Fibroblast of lung (primary cell): ENCODE results near the gene PZP. TPM values are rescaled to one million over a fixed set of nuclear protein-coding genes. Genes with fewer than 3 reads are reported as not detected.

ENCODE experiments used
- DNase-seq, 2 donors: peaks; one replicate each; pipeline versions ENCODE4 v3.0.0 to v3.0.0-alpha.2; 2010; ENCODE audit warnings: low read depth in 2 of 2
- H2AFZ ChIP-seq: 2 replicates; pipeline ENCODE4 v1.5.1; 2012; ENCODE audit warnings: low read length, control low read depth, inconsistent platforms
- H3K27ac ChIP-seq: 2 replicates; pipeline ENCODE4 v1.5.1; 2011; ENCODE audit warnings: low read length, control low read depth; ENCODE audit not compliant: insufficient read depth
- H3K27me3 ChIP-seq: 2 replicates; pipeline ENCODE4 v1.5.1; 2011; ENCODE audit warnings: mild to moderate bottlenecking, low read length; ENCODE audit not compliant: control insufficient read depth, insufficient read depth
- H3K36me3 ChIP-seq: 2 replicates; pipeline ENCODE4 v1.5.1; 2011; ENCODE audit warnings: low read length; ENCODE audit not compliant: control insufficient read depth, insufficient read depth
- H3K4me1 ChIP-seq: 2 replicates; pipeline ENCODE4 v1.5.1; 2011; ENCODE audit warnings: low read length; ENCODE audit not compliant: control insufficient read depth, insufficient read depth; ENCODE audit errors: extremely low read depth
- H3K4me2 ChIP-seq: 2 replicates; pipeline ENCODE4 v1.5.1; 2011; ENCODE audit warnings: low read length, control low read depth; ENCODE audit not compliant: insufficient read depth; ENCODE audit errors: extremely low read depth
- H3K4me3 ChIP-seq, 4 experiments: fragments of 200-600 bp in 1 of 4; sonication (generic) in 1 of 4; replicated peaks in 1 of 4; 2 replicates each; pipeline ENCODE4 v1.5.1; 2011 to 2016; ENCODE audit warnings: low read length in 4 of 4, low read depth in 3 of 4, mild to moderate bottlenecking in 3 of 4, control low read depth in 2 of 4, inconsistent platforms in 1 of 4, mixed read lengths in 1 of 4; ENCODE audit not compliant: insufficient read depth in 1 of 4; ENCODE audit errors: control extremely low read depth in 1 of 4
- H3K79me2 ChIP-seq: 2 replicates; pipeline ENCODE4 v1.5.1; 2012; ENCODE audit warnings: mild to moderate bottlenecking, low read length, inconsistent platforms; ENCODE audit not compliant: control insufficient read depth, insufficient read depth
- H3K9ac ChIP-seq: 2 replicates; pipeline ENCODE4 v1.5.1; 2011; ENCODE audit warnings: mild to moderate bottlenecking, low read length, control low read depth; ENCODE audit not compliant: insufficient read depth
- H3K9me3 ChIP-seq: 2 replicates; pipeline ENCODE4 v1.5.1; 2012; ENCODE audit warnings: low read depth, low read length; ENCODE audit not compliant: control insufficient read depth, insufficient read depth
- H4K20me1 ChIP-seq: 2 replicates; pipeline ENCODE4 v1.5.1; 2011; ENCODE audit warnings: low read length; ENCODE audit not compliant: control insufficient read depth, insufficient read depth; ENCODE audit errors: extremely low read depth
- CTCF ChIP-seq, 2 donors: IDR thresholded peaks in 1 of 2; conservative IDR thresholded peaks in 1 of 2; 1 replicate in 1 of 2; 2 replicates in 1 of 2; pipeline ENCODE4 v1.5.1; 2011 to 2012; ENCODE audit warnings: low read length in 2 of 2, control low read depth in 1 of 2, inconsistent platforms in 1 of 2, low read depth in 1 of 2, mild to moderate bottlenecking in 1 of 2
- EZH2 ChIP-seq: IDR thresholded peaks from 2 replicates; pipeline ENCODE4 v1.5.1; 2012; ENCODE audit warnings: low read length, control low read depth, mild to moderate bottlenecking; ENCODE audit errors: missing control alignments
- polyA plus RNA-seq, 2 donors: library from polyadenylated mRNA; depleted of rRNA in 1 of 2; stranded (reverse) in 1 of 2; unstranded in 1 of 2; fragments of >200 nt; gene quantifications; 2 replicates each; pipeline ENCODE4 v1.2.1, GENCODE V29; 2011 to 2012; ENCODE audit warnings: missing spikeins in 1 of 2
- total RNA-seq: library from RNA; depleted of rRNA; stranded (reverse); fragments of >200 nt; gene quantifications from 2 replicates; pipeline ENCODE4 v1.2.1, GENCODE V29; 2014

PZP gene
- total and polyA plus RNA-seq, 2 donors (not counting 1 experiment from before 2014, with no cell fraction given), result not detected

GRCh38 chr12:9120487-9121184 is 87.6 kb downstream of the PZP start:
- TF ChIP-seq EZH2 (no peak), CTCF (conservative IDR thresholded peaks at IDR 0.05 in 1 of 2, IDR thresholded peaks at IDR 0.05 in 1 of 2; ENCODE audit: low read depth in 1 of 2, low read length in 2 of 2) (no peak)

GRCh38 chr12:9118158-9118557 is 90.0 kb downstream of the PZP start:
- Histone ChIP-seq H3K4me2 (peak overlapping the region; percentile 65), H3K9ac (no peak overlapping the region), H3K27me3 (no peaks in the 10 kb centered on the region), H4K20me1 (no peaks in the 10 kb centered on the region), H3K27ac (no peak overlapping the region), H3K79me2 (no peaks in the 10 kb centered on the region), H3K36me3 (no peaks in the 10 kb centered on the region), H3K9me3 (no peaks in the 10 kb centered on the region), H3K4me3 (no peak overlapping the region), H3K4me1 (peaks cover 7% of the 10 kb centered on the region), H2AFZ (peak overlapping the region; percentile 55)
- no peak for TF ChIP-seq EZH2
- TF ChIP-seq CTCF (conservative IDR thresholded peaks at IDR 0.05 in 1 of 2, IDR thresholded peaks at IDR 0.05 in 1 of 2; ENCODE audit: low read depth in 1 of 2, low read length in 2 of 2), result no peak
- no peak for DNase-seq

More at GRCh38 chr12:9120487-9121184, 87.6 kb downstream of the PZP start:
- Histone ChIP-seq H3K4me2 (no peak overlapping the region), H3K36me3 (no peaks in the 10 kb centered on the region), H2AFZ (no peak overlapping the region), H3K27ac (no peak overlapping the region), H3K9ac (no peak overlapping the region), H3K4me3 (no peak overlapping the region), H4K20me1 (no peaks in the 10 kb centered on the region), H3K27me3 (no peaks in the 10 kb centered on the region), H3K79me2 (no peaks in the 10 kb centered on the region), H3K4me1 (peaks cover 7% of the 10 kb centered on the region), H3K9me3 (no peaks in the 10 kb centered on the region)
- no peak for DNase-seq

GRCh38 chr12:9115731-9116559 is 92.2 kb downstream of the PZP start, which contains the start of gene A2M:
Gene A2M (minus strand): TSS chr12:9115919. CDS start chr12:9115849, 70 bp downstream.
- no peak within 1 kb of the TSS for H3K27ac ChIP-seq
- peak within 1 kb of the TSS in 3 of 4 experiments; percentile 22 to 65 (median 57) for H3K4me3 ChIP-seq
- no peaks in the 10 kb centered on the region for H4K20me1 ChIP-seq
- H3K79me2 ChIP-seq, result no peaks in the 10 kb centered on the region
- no peak within 1 kb of the TSS for H3K9ac ChIP-seq
- TF ChIP-seq CTCF (conservative IDR thresholded peaks at IDR 0.05 in 1 of 2, IDR thresholded peaks at IDR 0.05 in 1 of 2; ENCODE audit: low read depth in 1 of 2, low read length in 2 of 2), result no peak
- TF ChIP-seq EZH2, result no peak
- peak within 1 kb of the TSS; percentile 75 for H3K4me2 ChIP-seq
- peaks cover 7% of the 10 kb centered on the region for H3K4me1 ChIP-seq
- no peaks in the 10 kb centered on the region for H3K36me3 ChIP-seq
- peak within 1 kb of the TSS; percentile 46 for H2AFZ ChIP-seq
- DNase-seq, result peak; percentile 1 to 71
- no peaks in the 10 kb centered on the region for H3K27me3 ChIP-seq
- no peaks in the 10 kb centered on the region for H3K9me3 ChIP-seq
